GM13977 (cell line): ENCODE data around the gene TMEM95.
"Not testable (repeated sequence)": the region's sequence is repeated elsewhere in the genome, so short reads cannot be mapped to it uniquely, and the experiment has no call there.

Experiments used
- DNase-seq: peaks from one replicate; pipeline ENCODE4 v3.0.0; 2012; ENCODE audit warnings: low spot score
- in situ Hi-C: fragments of 300-500 bp; cut with MboI; formaldehyde crosslinking; loops from one replicate; pipeline ENCODE4 v1.12.0; 2022; ENCODE audit warnings: low sequenced_read_pairs, low pct_unique_long_range_greater_than_20kb, mixed read lengths, inconsistent platforms; ENCODE audit not compliant: unreplicated experiment
- TF ChIP-seq, protein P1 (sequence below): IDR thresholded peaks from 2 replicates; pipeline ENCODE4 v1.5.1; 2012; ENCODE audit warnings: mild to moderate bottlenecking, control low read depth; ENCODE audit not compliant: insufficient read depth; ENCODE audit errors: extremely low read depth, missing control alignments

The TMEM95 gene

DNA sequence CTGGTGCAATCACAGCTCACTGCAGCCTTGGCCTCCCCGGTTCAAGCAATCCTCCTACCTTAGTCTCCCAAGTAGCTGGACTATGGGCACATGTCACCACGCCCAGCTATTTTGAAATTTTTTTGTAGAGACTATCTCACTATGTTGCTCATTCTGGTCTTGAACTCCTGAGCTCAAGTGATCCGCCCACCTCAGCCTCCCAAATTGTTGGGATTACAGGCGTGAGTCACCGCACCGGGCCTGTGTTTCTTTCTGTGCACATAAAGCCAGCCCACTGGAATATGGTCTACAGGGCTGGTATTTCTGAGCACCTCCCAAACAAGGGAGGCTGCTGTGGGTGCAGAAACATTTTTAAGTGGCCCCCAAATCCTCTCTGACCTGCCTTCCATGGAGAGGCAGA, 8.4 kb downstream of the TMEM95 start:
- in situ Hi-C loops, result loop anchor here (25.0 kb wide), 1 partner anchor 199 kb away; the partner anchor contains the start of genes SENP3 and TNFSF13
- no peak for DNase-seq
- TF ChIP-seq, protein P1, sequence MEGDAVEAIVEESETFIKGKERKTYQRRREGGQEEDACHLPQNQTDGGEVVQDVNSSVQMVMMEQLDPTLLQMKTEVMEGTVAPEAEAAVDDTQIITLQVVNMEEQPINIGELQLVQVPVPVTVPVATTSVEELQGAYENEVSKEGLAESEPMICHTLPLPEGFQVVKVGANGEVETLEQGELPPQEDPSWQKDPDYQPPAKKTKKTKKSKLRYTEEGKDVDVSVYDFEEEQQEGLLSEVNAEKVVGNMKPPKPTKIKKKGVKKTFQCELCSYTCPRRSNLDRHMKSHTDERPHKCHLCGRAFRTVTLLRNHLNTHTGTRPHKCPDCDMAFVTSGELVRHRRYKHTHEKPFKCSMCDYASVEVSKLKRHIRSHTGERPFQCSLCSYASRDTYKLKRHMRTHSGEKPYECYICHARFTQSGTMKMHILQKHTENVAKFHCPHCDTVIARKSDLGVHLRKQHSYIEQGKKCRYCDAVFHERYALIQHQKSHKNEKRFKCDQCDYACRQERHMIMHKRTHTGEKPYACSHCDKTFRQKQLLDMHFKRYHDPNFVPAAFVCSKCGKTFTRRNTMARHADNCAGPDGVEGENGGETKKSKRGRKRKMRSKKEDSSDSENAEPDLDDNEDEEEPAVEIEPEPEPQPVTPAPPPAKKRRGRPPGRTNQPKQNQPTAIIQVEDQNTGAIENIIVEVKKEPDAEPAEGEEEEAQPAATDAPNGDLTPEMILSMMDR, result no peak

DNA sequence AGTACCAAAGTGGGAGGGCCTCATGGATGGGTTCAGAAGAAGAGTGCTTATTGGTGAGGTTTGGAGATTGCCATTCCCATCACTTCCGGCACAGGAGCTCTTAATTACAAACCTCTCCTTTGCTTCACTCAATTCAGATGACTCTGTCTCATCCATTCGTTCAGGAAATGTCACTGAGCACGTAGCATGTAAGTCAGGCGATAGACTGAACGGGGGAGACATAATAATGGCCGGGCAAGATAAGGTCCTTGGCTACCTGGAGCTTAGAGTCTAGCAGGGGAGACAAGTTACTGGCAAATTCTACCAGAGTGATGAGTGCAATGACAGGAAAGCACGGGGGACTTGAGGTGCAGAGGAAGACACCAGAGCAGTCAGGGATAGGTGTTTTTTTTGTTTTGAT, 11.0 kb downstream of the TMEM95 start:
- not testable (repeated sequence) for DNase-seq
- in situ Hi-C loops, result loop anchor here (25.0 kb wide), 1 partner anchor 196 kb away; the partner anchor contains the start of genes SENP3 and TNFSF13

DNA sequence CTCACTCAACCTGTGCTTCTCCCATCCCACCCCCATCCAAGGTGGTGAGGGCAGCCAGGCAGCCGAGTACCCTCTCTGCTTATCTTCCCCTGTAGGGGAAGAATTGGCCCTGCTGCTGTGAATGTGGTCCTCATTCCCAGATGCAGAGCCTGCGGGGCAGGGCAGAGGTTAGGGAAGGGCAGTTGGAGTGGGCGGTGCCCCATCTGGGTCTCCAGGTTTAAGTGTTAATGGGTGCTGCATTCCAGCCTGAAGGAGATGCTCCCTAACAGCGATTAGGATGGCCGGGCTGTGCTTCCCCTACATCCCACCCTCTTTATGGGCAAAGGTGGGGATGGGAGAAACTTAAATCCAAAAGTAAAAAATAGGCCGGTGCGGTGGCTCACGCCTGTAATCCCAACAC, 12.1 kb downstream of the TMEM95 start:
- no peak for DNase-seq
- TF ChIP-seq, protein P1, result no peak
- in situ Hi-C loops, result loop anchor here (25.0 kb wide), 1 partner anchor 195 kb away; the partner anchor contains the start of genes SENP3 and TNFSF13

DNA sequence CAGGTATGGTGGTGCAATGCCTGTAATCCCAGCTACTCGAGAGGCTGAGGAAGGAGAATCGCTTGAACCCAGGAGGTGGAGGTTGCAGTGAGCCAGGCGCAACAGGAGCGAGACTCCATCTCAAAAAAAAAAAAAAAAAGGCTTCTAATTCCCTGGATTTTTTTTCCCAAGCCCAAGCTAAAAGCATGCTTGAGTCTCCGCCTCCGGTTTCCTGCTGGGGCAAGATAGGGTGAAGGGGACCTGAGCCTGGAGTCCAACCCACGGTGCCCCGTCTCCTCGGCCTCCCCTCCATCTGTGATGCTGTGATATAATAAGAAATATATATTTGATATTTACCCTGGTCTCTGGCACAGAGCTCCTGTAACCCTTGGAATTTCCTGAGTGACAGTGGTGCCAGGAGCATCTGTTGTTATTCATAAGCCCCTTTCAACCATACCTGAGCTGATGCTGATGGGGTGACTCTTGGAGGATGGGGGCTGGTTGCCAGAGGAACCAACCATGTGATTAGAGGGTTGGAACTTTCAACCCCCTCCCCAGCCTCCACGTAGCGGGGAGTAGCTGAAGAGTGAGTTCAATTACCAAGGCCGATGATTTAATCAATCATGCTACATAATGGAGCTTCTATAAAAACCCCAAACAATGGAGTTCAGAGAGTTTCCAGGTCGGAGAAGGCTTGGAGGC, 13.1 kb downstream of the TMEM95 start:
- TF ChIP-seq, protein P1, result no peak
- no peak for DNase-seq
- in situ Hi-C loops, result loop anchor here (25.0 kb wide), 1 partner anchor 194 kb away; the partner anchor contains the start of genes SENP3 and TNFSF13

DNA sequence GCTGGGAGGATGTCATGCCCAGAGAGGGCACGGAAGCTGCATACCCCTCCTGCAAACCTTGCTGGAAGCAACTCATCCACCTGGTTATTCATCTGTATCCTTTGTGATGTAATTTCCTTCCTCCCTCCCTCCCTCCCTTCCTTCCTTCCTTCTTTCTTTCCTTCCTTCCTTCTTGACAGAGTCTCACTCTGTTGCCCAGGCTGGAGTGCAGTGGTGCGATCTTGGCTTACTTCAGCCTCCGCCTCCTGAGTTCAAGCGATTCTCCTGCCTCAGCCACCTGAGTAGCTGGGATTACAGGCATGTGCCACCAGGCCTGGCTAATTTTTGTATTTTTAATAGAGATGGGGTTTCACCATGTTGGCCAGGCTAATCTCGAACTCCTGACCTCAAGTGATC, 13.6 kb downstream of the TMEM95 start:
- in situ Hi-C loops, result loop anchor here (25.0 kb wide), 1 partner anchor 194 kb away; the partner anchor contains the start of genes SENP3 and TNFSF13

DNA sequence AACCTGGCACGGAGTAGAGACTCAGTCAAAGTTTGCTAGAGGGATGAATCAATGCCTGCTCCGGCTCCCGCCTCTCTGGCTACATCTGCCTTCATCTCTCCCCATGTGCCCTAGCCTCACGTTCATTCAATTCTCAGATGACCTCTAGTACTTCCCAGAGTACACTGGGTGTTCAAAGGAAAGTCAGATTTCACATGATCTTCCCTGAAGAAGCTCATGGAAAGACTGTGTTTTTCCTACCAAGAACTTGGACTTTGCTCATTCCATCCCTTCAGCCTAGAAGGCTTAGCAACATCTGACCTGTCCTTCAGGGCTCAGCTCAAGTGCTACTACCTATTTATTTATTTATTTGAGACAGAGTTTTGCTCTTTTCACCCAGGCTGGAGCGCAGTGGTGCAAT, 14.9 kb downstream of the TMEM95 start:
- DNase-seq, result no peak
- in situ Hi-C loops, result loop anchor here (25.0 kb wide), 1 partner anchor 192 kb away; the partner anchor contains the start of genes SENP3 and TNFSF13
- TF ChIP-seq, protein P1, result no peak

More for the DNA sequence above, 13.6 kb downstream of the TMEM95 start:
- not testable (repeated sequence) for DNase-seq

DNA sequence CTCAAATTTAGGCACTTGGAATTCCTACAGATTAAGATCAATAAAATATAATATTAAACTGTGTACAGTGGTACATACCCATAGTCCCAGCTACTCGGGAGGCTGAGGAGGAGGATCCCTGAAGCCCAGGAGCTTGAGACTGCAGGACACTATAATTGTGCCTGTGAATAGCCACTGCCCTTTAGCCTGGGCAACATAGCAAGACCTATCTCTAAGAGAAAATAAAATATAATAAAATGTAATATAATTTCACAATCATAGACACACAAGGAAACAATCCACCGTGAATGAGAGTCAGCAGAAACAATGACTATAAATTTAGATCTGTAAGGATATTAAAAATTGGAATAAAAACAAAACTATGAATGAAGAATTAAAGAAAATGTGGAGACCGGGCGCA, 15.9 kb downstream of the TMEM95 start:
- in situ Hi-C loops, result loop anchor here (25.0 kb wide), 1 partner anchor 191 kb away; the partner anchor contains the start of genes SENP3 and TNFSF13
- TF ChIP-seq, protein P1, result no peak
- DNase-seq, result no peak

DNA sequence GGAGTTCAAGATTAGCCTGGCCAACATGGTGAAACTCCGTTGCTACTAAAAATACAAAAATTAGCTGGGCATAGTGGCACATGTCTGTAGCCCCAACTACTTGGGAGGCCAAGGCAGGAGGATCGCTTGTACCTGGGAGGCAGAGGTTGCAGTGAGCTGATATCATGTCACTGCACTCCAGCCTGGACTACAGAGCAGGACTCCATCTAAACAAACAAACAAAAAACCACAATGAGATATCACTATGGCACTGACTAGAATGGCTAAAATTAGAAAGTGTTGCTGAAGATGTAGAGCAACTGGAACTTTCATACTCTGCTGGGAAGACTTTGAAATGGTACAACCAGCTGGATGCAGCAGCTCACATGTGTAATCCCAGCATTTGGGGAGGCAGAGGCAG, 19.4 kb downstream of the TMEM95 start:
- no peak for DNase-seq
- TF ChIP-seq, protein P1, result no peak
- in situ Hi-C loops, result loop anchor here (25.0 kb wide), 1 partner anchor 188 kb away; the partner anchor contains the start of genes SENP3 and TNFSF13
